ENCODE data around the gene PSTPIP1.

The PSTPIP1 gene

DNA sequence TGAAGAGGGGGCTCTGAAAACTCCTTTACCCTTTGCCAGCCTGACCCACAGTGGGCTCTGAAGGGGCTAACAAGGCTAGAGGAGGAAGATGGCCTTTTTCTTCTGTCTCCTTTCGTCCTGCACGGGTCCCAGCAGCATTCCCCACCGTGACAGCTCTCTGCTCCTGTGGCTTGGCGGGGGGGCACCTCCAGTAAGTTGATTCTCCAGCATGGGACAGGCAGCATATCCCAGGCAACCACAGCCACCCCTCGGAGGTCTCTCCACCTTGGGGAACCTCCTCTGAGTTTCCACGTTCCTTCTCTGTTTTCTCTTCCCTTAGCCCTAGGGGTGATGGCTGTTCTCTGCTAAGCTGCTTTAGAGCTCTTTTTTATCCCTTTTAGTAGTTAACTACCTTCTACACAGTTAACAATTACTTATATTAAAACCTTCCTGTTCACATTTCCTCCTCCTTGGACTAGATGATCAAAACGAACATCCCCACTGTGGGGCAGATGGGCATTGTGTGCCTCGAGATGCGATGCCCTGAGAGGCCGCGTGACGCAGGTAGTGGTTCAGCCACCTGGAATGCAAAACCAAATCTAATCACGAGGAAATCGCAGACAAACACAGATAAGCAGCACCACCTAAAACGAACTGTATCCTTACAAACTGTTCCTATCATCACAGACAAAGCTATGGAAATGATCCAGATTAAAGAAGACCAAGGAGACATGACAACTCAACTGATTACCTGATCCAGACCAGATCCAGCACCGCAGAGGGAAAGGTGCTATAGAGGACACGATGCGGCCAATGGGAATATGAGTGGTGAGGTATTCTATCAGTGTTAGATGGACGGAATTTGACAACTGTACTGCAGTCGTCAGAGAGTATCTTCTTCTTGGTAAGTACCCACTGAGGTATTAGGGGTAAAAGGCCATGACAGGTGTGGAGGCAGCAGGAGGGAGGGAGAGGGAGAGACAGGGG lies 48.3 kb downstream of the PSTPIP1 start:
- DNase-seq (ENCODE audit: low spot score) = no peak

DNA sequence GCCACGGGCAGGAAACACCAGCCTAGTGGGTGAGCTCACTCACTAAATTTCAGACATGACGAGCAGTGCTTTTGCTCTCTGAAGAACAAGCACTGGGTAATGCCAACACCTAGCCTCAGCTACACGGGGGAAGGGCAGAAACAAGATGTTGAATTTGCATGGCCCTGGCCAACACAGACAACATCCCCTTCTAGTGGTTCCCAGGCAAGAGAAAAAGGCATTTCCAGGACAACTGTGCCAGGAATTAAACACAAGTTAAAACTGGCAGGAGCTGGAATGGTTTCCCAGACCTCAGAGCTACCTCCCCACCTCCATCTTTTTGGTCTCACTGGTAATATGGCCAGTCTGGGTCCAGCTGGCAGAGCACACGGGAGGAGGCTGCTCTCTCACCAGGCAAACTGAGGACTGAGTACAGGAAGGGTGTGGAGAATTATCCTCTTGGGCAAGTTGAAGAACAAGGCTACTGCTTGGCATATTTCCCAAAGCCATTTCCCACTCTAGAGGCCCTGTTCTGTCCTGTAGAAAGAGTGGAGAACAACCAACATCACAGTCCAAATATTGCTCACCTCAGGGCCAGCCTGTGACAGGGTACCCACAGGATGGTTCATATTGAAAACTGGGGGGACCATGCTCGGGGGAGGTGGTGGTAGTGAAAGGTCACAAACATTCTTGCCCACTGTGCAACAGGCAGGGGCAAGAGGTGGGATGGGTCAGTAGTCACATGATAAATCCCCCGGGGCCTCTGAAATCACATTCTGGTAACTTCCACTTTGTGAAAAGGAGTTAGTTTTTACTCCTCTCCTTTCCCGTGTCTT lies 49.5 kb downstream of the PSTPIP1 start:
- DNase-seq (ENCODE audit: low spot score) = no peak

DNA sequence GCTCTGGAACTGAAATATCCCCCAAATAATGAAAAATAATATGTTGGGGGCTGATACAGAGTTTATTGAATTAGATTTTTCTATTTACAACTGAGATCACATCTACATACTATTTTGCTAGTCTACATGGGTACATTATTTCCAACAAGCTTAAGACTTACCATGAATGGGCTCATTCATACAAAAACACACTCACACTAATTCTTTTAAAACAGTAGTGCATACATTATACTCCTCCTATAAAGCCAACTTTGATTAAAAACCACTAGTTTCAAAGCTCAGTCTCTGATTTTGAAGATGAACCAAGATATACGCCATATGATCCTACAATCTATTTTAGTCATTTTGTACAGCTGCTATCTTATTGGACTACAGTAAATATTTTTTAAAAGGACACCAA lies 51.1 kb downstream of the PSTPIP1 start:
- no peak for DNase-seq (ENCODE audit: low spot score)

DNA sequence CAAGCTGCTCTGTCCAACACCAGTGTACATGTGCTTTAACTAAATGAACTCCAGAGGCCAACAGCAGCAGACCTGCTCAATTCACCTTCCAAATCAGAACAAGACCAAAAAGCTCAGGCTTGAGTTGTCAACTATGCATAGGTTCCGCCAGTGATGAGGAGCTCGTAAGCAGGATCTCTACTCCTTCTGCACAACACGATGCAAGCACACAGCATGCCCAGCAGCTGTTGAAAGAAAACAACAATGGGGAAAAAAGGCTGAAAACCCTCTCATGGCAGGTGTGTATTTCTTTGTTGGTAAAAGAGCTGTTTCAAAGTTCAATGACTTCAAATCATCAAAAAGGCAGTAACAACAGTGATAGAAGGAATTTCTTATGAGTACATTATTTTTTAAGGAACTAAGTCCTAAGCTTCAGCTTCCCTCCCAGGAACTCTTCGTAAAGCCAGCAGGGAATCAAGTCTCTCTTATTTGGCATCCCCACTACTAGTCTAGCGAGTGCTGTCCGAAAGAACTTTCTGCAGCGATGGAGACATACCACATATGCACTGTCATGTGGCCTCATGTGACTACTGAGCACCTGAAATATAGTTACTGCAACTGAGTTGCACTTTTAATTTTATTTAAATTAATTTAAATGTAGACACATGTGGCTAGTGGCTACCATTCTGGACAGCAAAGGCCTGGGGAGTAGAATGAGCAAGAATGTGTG lies 51.9 kb downstream of the PSTPIP1 start:
- DNase-seq (ENCODE audit: low spot score) = no peak

DNA sequence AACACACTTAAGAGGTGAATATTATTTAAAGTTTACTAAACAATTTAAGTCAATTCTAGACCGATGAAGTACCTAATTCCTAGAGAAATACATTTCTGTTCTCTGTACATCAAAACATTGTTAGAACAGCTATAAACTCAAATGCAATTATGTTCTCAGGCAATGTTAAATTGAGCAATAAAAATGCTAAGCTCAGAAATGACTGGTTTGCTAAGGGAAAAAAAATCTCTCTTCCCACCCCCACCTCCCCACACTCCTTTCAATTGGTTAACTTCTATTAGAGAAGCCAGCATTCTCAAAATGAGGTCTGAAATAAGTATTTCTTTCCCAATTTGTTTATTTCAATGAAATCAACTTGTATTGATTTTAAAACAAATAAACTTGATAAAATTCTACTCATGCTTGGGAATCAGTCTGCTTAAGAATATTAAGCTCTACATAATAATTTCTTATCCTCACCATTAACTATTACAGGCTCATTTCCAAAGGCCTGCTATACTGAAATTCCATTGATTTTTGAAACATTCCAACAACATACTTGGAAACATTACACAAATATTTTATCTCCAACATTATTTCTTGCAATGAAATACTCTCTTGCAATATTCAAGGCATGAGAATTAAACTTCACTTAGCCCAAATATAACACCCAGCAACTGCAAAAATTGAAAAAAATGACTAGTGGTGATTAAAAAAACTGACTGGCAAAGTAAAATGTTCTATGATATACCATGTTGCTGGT lies 53.4 kb downstream of the PSTPIP1 start:
- DNase-seq (ENCODE audit: low spot score) = no peak

DNA sequence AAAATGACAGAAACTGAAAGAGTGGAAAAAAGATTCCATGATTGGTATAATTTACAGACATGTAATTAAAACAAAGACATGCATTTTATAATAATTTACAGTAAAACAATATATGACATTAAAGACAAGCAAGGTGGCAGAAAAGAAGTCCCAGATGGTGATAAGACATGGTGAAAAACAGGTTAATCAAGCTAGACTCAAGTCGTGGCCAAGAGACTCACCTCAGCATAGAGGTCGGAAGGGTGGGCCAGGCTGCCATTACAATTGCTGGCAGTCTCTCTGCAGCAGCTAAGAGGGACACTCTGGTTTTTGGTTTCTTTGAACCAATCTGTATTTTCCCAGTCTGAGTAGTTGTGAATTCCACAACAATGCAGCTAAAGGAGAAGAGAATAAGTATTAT lies 57.6 kb downstream of the PSTPIP1 start:
- DNase-seq (ENCODE audit: low spot score) = no peak

DNA sequence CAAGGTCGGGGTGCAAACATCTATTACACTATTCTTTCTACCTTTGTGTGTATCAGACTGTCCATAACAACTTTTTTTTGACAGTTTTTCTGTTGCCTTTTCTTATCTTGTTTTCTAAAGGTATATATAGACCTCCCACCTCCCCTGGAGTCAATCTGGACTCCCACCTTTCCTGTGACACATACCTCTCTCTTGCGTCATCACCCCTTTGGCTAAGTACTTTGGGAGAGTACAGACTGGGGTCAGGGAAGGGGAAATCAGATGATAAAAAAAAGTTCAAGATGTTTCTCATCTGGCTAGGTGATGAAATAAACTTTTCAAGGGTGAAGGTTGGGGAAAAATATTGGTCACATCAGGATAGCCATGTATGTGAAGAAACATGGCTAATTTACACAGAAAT lies 58.8 kb downstream of the PSTPIP1 start:
- no peak for DNase-seq (ENCODE audit: low spot score)

DNA sequence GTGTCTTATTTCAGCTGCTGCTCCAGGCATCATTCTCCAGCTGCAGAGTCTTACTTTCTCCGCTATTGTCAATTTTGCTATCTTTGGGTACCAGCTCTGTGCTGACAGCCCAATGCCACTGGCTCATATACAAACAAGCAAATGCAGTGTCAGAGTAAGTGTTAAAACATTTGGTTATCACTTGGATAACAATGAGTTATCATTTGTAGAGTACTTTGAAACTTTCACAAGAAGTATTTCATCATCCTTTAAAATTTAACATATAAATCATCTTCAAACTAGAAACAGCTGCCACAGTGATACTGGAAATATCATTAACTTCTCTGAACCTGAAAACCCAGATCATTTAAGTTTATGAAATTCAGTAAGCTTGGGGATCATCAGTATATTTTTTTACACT lies 62.1 kb downstream of the PSTPIP1 start:
- no peak for DNase-seq (ENCODE audit: low spot score)

DNA sequence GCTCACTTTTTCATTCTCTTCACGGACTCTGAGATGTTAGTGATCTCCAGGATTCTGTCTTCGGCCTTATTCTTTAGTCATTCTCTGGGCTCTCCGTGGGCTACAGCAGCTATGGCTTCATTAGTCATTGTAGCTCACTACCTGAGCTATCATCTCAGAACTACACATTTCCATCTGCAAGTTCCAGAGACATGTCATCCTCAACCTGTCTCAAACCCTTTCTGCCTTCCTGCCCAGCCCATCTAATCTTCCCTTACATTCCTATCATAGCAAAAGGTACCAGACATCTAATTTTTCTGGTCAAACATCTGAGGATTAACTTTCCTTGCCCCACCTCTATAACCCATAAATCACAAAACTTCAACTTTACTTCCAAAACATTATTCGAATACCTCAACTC lies 62.8 kb downstream of the PSTPIP1 start:
- no peak for DNase-seq (ENCODE audit: low spot score)

DNA sequence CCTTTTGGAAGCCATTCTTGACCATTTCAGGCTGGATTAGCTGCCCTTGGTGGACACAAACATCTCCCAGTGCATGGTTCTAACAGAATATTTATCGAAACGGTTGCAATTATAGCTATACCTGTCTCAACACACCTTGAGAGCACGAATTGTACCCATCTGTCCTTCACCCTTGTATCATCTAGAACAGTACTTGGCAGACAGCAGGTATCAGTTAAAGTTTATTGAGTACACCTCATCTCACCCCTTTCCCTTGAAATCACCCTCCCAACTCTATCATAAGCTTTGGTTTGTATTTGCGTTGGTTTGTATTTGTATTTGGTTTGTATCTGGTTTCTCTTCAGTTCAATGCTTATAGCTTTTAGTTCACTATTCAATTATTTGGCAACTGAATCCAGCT lies 63.5 kb downstream of the PSTPIP1 start:
- DNase-seq (ENCODE audit: low spot score) = no peak

DNA sequence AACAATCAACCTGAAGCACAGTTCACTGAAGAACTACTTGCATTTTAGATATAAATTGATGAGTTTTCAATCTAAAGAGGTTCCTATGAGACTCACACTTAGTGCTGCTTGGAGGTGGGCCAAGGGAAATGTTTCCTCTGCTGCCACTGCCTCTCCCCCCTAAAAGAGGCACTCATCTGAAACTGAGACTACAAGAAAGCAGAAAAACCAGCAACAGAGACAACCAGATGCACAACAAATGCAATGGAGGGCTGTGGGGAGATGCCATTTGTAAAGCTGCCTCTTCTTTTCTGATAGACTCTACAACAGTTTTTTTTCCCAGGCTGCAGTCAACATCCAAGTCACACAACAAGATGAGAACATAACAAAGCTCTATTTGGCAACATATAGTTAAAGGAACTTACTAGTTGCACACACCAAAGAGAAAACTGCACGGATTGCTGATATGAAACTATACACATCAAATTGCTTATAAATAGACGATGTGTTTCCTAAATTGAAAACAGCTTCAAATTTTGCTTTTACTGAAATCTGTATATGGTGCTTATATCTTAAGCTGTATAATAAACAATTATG lies 64.9 kb downstream of the PSTPIP1 start:
- no peak for DNase-seq (ENCODE audit: low spot score)

DNA sequence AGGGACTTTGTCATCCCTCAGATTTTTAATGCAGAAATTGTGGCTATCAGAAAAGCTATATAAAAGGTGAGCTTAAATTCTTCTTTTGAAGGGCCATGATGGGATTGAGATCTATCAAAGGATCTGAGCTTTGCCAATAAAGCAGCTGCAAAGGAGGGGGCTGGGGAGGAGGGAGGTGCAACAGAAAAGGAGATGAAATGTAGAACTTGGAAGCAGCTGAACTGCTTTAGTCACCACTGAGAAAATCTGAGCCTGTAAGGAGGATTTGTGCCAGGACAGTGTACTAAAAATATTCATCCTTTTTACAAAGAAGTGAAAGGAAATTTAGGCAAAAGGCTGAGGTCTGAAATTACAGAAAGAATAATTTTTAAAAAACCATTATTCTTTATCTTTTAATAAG lies 65.6 kb downstream of the PSTPIP1 start:
- DNase-seq (ENCODE audit: low spot score) = no peak

DNA sequence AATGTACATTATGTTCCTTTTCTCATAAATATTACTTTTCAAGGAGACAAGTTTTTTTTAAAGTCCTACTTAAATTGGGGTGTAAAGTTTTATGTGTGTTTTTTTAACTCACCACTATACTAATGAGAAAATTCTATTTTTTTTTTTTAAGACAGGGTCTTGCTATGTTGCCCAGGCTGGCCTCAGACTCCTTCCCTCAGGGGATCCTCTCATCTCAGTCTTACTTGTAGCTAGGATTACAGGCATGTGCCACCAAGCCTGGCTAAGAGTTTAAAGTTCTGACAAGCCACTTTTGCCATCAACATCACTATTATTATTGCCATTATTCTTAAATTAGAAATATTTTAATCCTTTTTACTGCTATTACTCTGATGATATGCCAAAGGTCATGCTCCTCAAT lies 68.3 kb downstream of the PSTPIP1 start:
- DNase-seq (ENCODE audit: low spot score) = no peak

DNA sequence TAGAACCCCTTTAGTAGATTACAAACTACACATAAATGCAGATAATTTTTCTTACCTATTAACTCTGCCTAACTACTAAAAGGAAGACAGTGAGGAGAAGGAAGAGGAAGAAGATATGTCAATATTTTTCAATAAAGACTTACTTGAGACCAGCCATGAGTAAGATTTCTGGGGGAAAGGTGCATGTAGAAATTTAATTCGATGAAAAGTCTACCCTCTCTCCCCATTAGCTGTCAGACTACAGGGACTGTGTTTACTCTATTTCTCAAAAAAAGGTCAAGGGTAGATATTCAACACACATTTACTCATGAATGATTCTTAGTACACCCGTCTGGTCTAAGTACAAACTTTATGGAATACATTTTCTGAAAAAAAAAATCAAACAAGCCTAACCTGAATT lies 69.1 kb downstream of the PSTPIP1 start:
- no peak for DNase-seq (ENCODE audit: low spot score)

DNA sequence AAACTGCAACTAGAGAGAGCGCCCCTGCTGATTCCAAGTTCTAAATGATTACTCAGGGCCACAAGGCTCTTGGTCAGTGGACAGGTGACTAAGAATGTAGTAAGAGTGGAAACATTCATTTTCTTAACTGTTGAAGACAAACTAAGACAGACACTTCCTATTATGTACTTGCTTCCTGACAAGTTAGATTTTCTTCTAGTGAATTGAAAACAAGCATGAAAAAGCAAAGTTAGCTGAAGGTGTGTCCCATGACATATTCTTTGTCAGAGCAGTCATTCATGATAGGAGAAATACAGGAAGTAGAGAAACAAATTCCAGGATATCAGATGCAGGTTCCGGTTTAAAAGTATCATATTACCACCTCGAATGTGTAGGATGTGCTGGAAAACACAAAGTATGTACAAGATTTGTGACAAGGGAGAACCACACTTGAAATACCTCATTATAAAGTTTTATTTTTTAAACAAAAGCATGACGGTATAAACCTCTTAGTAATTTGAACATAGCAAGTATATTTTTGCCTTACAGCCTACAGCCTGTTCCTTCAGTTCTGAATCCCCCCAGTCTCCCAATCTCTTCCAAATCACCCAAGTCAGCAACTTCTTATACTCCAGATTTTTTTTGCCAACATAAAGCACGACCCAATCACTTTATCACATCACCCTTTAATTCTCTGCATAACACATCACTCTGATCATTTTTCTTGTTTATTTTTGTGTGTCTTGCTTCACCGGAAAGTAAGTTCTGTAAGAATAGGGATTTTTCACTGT lies 69.8 kb downstream of the PSTPIP1 start:
- DNase-seq (ENCODE audit: low spot score) = peak; percentile 96

DNA sequence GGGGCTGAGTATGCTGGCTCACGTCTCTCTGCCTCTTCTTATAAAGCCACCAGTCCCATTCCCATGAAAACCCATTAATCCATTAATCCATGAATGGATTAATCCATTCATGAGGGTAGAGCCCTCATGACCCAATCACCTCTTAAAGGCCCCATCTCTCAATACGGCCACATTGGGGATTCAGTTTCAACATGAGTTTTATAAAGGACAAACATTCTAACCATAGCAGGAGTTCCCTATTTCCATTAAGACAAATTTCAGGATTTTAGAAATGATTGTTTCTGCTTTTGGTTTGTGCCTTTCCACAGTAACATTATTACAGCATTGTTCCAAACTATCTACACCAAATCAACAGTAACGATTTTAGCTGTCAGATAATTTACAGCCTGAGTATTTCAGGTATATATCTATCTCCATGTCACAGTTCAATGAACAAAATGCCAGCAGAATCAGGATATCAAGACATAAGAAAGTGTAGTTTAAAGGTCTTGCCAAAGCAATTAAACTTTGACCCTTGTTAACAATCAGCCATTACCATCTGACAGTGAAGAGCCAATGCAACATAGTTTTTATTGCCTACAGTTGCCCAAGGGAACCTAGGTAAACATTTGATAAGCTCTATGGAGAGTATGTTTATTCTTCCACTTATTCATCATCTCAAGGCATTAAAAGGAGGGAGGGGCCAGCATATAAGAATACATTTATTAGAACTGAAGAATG lies 72.2 kb downstream of the PSTPIP1 start:
- DNase-seq (ENCODE audit: low spot score) = peak; percentile 18

DNA sequence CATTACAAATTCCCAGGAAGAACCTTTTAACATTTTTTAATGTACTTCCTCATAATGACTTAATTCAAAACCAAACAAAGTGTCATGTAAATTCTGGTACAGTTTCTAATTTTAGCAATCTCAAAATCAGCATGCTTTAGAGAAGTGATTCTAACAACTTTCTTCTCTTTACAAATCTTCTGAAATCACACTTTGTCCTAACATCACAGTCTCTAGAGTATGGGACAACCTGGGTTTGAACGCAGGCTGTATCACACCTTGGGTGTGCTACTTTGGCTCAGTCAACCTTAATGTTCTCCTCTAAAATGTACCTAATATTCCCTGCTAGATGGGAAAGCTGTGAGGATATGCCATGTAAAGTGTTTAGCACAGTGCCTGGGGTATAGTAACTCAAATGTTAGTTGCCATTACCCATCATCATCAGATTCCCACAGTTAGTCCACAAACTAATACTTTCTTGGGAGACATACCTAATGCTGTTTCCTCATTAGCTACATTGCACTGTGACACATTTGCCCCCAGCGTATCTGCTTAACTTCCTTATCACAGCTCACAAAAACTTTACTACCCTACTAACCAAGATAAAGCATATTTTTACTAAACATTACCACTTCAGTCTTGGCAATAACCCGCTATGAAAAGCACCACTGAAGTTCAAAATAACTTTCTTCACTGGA lies 72.9 kb downstream of the PSTPIP1 start:
- no peak for DNase-seq (ENCODE audit: low spot score)

DNA sequence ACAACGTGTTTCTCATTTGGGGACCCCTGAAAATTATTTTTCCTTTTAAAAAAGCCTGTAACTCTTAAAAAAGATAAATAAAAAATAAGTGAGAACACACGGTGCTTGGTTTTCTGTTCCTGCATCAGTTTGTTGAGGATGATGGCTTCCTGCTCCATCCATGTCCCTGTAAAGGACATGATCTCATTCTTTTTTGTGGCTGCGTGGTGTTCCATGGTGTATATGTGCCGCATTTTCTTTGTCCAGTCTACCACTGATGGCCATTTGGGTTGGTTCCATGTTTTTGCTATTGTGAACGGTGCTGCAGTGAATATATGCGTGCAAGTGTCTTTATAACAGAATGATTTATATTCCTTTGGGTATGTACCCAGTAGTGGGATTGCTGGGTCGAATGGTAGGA lies 73.7 kb downstream of the PSTPIP1 start:
- DNase-seq (ENCODE audit: low spot score) = no peak

DNA sequence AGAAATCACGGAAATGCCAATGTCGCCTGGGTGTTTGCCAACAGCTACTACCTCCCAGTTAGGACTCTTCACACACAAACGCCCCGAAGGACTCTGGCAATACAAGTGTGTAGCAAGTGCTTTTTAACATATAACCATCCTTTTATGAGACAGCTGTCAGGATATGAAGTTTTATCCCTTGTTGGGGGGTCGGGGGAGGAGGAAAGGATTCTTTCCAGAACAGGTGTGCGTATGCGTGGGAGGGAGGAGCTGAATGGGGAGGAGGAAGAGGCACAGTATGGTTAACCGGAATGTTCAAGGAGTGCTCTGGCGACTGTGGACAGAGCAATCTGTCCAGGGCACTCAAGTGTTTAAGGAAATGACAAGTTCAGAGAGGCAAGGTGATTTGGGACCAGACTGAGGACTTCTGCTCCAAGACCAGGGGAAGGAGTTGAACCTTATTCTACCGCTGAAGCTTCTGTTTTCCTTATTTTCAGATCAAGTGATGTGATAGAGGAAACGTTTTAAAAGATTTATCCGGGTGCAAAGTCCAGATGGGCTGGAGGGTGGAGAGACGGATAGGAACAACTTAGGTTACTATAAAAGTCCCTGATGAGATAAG lies 74.7 kb downstream of the PSTPIP1 start:
- DNase-seq (ENCODE audit: low spot score) = peak; percentile 60

Data from RKO (cell line).